Panc1 (cell line): ENCODE results near the gene TRMT44.

Source experiments
- POLR2AphosphoS5 ChIP-seq: IDR thresholded peaks from 2 replicates; pipeline ENCODE4 v1.6.1; 2012; ENCODE audit warnings: mild to moderate bottlenecking, low read depth, low read length, moderate library complexity
- SIN3A ChIP-seq: IDR thresholded peaks from 2 replicates; pipeline ENCODE4 v1.6.1; 2012; ENCODE audit warnings: low read depth, mild to moderate bottlenecking, low read length, moderate library complexity, borderline replicate concordance; ENCODE audit not compliant: insufficient read depth
- TCF7L2 ChIP-seq: IDR thresholded peaks from 2 replicates; pipeline ENCODE4 v1.6.1; 2011; ENCODE audit warnings: mild to moderate bottlenecking, low read depth, low read length, inconsistent platforms
- TF ChIP-seq, protein P1 (sequence below): fragments of 450-650 bp; IDR thresholded peaks from 2 replicates; pipeline ENCODE4 v1.5.1; 2017; ENCODE audit warnings: mild to moderate bottlenecking
- TF ChIP-seq, protein P2 (sequence below), 2 experiments: IDR thresholded peaks; 2 replicates each; pipeline ENCODE4 v1.6.1; 2011 to 2012; ENCODE audit warnings: low read depth in 2 of 2, control low read depth in 1 of 2, low read length in 1 of 2, mild to moderate bottlenecking in 1 of 2, moderate library complexity in 1 of 2; ENCODE audit not compliant: insufficient read depth in 1 of 2

DNA sequence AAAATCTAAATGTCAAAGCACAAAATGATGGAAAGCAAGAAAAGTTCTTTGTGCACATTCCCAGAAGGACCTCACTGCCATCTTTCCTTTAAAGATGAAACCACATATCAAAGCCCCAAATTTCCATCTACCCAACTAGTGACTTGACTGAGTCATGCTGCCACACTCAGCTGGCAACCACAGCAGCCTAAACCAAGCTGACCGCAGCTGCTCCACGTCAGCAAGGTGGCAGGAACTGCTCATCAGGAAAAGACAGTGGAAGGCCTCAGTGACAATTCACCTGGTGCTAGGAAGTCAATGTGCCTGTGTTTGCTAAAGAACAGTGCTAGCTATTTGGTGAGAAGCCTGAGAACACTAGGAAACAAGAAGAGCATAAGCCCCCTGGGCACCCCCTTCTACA is 26.2 kb upstream of the TRMT44 start:
- TF ChIP-seq, protein P1, sequence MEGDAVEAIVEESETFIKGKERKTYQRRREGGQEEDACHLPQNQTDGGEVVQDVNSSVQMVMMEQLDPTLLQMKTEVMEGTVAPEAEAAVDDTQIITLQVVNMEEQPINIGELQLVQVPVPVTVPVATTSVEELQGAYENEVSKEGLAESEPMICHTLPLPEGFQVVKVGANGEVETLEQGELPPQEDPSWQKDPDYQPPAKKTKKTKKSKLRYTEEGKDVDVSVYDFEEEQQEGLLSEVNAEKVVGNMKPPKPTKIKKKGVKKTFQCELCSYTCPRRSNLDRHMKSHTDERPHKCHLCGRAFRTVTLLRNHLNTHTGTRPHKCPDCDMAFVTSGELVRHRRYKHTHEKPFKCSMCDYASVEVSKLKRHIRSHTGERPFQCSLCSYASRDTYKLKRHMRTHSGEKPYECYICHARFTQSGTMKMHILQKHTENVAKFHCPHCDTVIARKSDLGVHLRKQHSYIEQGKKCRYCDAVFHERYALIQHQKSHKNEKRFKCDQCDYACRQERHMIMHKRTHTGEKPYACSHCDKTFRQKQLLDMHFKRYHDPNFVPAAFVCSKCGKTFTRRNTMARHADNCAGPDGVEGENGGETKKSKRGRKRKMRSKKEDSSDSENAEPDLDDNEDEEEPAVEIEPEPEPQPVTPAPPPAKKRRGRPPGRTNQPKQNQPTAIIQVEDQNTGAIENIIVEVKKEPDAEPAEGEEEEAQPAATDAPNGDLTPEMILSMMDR = no peak
- TF ChIP-seq, protein P2, sequence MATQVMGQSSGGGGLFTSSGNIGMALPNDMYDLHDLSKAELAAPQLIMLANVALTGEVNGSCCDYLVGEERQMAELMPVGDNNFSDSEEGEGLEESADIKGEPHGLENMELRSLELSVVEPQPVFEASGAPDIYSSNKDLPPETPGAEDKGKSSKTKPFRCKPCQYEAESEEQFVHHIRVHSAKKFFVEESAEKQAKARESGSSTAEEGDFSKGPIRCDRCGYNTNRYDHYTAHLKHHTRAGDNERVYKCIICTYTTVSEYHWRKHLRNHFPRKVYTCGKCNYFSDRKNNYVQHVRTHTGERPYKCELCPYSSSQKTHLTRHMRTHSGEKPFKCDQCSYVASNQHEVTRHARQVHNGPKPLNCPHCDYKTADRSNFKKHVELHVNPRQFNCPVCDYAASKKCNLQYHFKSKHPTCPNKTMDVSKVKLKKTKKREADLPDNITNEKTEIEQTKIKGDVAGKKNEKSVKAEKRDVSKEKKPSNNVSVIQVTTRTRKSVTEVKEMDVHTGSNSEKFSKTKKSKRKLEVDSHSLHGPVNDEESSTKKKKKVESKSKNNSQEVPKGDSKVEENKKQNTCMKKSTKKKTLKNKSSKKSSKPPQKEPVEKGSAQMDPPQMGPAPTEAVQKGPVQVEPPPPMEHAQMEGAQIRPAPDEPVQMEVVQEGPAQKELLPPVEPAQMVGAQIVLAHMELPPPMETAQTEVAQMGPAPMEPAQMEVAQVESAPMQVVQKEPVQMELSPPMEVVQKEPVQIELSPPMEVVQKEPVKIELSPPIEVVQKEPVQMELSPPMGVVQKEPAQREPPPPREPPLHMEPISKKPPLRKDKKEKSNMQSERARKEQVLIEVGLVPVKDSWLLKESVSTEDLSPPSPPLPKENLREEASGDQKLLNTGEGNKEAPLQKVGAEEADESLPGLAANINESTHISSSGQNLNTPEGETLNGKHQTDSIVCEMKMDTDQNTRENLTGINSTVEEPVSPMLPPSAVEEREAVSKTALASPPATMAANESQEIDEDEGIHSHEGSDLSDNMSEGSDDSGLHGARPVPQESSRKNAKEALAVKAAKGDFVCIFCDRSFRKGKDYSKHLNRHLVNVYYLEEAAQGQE (IDR thresholded peaks at IDR 0.05; ENCODE audit: insufficient read depth in 1 of 2, low read depth in 2 of 2, low read length in 1 of 2) = no peak
- TF ChIP-seq TCF7L2 = no peak
- TF ChIP-seq POLR2AphosphoS5 = no peak
- TF ChIP-seq SIN3A = no peak
